Activated gamma-delta T cell treated with Interleukin-2 at 50 U/mL for 16 hours (primary cell): ENCODE measurements around the gene SCNN1A.

Experiments used
- DNase-seq: peaks from one replicate; pipeline ENCODE4 v3.0.0-alpha.2; 2020

Gene SCNN1A

DNA sequence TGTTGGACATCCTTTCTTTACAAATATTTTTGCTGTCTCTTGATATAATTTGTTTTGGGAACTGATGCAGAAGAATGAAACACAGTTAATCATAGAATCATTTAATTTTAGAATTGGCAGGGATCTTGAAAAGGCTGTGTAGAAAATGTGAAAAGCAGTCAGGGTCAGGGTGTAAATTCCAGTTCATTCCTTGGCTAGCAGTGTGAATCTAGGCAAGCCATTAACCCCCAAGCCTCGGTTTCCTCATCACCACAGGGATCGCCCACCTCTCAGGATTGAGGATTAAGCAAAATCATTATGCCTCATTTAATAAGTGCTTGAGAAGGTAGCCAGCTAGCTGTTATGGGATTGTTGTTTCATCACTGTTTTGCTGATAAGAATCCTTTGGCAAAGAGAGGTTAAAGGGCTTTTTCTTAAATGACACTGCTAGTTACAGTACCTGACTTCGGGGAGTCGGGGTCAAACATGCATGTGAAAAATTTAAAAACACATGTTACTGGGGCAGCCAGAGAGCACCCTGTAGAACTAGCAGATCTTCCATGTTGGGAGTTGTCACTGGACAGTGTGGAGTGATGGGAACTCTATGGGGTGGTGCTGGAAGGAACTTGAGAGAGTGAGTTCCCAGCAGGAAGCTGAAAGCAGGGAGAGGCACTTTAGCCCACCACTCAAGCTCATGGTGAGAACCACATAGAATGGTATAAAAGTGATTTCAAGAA lies 44.2 kb downstream of the SCNN1A start:
- DNase-seq, result no peak

DNA sequence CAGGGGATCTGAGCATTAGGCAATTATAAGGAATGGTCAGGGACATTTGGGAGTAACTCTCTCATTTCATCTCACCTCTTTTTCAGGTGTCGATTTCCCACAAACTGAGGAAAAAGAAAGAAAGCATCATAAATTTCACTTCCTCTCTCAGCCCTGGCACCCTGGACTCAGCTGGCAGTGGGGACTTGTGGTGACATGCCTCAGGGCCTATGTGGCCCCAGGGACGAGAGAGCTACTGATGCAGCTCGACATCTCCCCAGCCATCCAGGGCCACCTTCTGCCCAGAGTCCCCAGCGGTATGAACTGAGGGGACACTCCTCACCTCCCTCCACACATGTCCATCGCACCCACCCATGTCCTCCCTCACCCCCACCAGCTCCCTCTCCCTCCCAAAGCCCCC lies 45.2 kb downstream of the SCNN1A start:
- no peak for DNase-seq

DNA sequence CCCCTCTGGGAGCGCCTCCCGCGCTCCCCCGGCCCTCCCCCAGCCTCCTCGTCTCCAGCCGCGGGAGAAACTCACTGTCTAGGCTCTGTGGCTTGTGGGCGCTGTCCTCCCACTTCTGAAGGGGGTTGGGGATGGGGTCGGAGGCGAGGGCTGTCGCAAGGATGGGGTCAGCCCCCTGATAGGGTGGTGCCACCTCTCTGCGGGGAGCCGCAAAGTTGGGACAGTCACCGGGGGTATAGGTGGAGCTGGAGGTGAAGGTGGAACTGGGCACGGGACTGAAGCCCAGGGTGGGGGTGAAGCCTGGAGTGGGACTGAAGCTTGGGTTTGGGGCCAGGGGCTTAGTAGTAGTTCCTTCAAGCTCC lies 45.7 kb downstream of the SCNN1A start:
- DNase-seq, result no peak

DNA sequence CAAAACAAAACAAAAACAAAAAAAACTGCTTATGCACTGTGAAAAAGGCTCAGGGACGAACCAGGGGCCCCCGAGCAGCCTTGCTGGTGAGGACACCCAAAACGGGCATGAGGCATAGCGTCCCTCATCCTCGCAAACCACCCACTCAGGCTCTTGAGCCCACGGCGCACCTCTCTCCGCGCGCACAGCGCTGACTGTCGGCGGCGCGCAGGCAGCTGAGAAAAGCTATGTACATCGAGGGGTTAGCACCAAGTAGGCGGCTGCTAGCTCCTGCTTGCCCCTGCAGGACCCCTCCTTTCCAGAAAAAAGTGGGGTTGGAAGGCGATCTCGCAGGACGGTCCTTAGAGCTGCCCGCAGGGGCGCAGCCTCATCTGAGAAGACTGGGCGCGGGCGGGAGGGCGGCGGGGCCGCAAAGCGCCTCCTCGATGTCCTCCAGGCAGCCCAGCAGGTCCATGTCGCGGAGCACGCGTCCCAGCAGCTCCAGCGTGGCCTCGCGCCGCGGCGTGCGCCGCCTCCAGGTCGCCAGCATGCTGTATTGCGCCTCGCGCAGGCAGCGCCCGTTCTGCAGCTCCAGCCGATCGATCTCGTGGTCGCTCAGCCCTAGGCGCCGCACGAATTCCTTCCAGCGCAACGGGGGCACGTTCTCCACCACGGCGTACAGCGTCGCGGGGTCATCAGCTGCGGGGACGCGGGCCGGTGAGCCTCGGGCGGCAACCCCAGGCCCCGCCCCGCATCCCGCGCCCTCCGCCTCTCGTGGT lies 46.2 kb downstream of the SCNN1A start:
- no peak for DNase-seq

DNA sequence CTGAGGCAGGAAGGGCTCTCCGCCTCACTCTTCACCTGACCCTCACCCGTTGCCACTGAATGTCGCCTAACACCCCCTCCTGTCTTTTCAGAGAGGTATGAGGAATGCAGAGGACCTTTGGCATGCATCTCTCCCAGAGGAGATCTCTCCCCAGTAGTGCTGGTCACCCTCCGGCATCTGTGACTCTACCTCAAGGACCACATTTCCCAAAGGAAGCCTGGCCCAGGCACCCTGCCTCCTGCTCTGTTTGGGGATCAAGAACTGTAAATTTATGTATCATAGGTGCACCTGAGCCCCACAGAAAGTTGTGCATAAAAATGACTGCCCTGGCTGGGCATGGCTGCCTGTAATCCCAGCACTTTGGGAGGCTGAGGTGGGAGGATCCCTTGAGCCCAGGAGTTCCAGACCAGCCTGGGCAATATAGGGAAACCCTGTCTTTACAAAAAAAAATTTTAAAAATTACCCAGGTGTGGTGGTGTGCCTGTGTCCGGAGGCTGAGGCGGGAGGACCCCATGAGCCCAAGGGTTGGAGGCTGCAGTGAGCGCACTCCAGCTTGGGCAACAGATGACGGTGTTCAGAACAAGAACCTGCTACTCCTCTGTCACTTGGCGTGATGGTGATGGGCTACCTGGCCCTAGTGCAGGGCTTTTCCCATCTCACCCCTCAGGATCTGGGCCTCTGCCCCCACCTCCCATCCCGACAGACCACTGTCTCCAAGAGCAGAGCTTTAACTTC lies 47.2 kb downstream of the SCNN1A start:
- no peak for DNase-seq

DNA sequence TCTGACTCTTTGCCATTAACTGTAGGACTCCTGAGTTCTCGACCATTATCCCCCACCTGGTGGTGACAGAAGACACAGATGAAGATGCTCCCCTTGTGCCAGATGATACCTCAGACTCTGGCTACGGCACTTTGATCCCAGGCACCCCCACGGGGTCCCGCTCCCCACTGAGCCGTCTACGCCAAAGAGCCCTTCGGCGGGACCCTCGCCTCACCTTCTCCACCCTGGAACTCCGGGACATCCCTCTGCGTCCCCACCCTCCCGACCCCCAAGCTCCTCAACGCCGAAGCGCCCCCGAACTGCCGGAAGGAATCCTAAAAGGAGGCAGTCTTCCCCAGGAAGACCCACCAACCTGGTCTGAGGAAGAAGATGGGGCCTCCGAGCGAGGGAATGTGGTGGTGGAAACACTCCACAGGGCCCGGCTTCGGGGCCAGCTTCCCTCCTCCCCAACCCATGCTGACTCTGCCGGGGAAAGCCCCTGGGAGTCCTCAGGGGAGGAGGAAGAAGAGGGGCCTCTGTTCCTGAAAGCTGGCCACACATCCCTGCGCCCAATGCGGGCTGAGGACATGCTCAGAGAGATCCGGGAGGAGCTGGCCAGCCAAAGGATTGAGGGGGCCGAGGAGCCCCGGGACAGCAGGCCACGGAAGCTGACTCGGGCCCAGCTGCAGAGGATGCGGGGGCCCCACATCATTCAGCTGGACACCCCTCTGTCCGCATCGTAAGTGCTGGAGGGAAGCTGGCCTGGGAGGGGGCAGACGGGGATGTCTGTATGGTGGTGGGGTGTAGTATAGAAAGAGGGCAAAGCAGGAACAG lies 47.9 kb downstream of the SCNN1A start:
- no peak for DNase-seq

DNA sequence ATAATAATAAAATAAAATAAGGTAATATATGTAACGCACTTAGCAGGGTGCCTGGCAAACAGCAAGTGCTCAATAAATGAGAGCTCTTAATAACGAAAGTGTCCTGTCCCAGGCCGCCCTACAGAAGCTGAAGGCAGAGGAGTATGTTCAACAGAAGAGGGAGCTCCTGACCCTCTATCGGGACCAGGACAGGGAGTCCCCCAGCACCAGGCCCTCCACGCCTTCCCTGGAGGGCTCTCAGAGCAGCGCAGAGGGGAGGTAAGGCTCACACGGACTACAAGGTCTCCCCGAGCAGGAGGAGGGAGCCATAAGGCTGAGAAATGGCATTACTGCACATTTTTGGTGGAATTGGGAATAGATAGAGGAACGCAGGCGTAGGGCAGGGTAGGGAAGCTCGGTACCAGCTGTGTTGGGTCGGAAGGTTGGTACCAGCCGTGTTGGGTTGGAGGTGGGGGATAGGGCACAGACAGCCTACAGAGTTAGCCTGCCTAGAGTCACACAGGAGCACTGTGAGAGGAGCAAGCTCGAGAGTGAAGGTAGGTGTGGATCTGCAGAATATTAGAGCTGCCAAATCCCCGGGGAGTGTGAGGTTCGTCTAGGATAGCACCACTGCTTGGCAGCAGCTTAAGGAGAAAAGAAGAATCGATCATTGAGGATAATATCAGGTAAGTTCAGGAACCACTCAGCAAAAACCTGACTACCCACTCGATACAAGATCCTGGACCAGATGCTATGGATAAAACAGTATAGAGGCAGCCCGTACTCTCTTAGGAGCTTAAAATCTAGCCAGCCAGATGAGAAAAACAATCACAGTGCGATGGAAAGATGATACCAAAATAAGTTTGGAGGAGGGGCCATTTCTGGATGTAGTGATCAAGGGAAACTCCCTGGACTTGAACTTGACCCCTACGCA lies 48.8 kb downstream of the SCNN1A start:
- DNase-seq, result no peak

DNA sequence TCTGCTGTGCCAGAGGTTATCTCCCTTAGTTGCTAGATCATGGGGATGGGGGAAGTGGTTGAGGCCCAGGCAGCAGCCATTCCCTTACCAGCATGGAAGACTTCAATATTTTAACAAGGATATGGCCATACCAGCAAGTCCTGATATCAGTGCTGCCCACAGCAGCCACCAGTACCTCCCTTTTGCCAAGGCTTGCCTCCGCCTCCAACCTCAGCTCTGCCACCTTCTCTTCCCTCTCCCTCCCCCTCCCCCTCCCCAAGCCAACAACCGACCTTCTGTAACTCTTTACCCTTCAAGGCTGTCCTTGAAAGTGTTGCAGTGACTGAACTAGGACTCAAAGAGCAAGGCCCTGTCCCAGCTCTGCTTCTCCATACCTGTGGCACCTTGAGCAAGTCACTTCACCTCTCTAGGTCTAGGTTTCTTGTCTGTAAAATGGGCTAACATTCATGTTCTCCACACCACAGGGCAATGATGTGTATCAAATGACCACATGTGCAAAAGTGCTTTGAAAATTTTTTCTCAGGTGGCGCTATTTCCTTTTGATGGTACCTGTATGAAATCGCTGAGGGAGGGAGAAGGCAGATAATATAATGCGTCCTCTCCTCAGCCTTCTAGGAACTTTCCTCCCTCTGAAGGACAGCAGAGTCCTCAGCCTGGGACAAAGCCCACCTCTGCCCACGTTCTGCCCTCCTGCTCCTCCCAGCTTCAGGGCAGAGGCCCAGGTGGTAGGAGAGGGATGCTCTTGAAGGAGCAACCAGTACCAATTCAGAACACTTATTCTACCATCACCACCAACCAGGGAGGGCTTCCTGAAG lies 50.2 kb downstream of the SCNN1A start:
- no peak for DNase-seq

DNA sequence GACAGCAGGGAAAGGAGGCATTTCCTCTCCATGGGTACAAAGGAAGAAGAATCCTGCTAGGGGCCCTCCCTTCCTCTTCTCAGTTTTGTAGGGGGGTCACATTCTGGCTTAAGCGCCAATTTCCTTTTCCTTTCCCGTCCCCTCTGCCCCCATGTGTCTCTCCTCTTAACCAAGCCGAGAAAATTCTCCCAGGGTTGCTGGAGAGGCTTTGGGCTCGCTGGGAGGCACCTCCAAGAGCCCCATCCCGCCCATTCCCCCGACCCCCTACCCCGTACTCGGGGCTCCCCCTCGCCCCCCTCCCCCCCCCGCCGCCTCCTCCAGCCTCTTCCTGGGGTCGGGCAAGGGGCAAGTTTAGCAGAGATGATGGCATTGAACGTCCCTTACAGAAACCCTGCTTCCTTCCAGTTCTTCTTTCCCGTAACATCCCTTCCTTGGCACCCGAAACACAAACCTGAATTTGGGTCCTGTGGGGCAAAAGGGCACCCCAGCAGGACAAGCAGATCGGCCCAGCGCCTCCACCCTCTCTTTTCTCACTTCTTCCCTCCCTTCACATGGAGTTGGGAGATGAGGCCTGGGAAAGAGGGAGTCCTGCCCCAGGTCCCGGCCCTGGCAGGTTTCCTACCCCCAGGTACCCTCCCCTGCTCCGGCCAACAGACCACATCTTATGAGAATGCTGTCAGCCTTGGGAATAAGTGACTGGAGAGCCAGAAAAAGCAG lies 51.2 kb downstream of the SCNN1A start:
- DNase-seq, result no peak

DNA sequence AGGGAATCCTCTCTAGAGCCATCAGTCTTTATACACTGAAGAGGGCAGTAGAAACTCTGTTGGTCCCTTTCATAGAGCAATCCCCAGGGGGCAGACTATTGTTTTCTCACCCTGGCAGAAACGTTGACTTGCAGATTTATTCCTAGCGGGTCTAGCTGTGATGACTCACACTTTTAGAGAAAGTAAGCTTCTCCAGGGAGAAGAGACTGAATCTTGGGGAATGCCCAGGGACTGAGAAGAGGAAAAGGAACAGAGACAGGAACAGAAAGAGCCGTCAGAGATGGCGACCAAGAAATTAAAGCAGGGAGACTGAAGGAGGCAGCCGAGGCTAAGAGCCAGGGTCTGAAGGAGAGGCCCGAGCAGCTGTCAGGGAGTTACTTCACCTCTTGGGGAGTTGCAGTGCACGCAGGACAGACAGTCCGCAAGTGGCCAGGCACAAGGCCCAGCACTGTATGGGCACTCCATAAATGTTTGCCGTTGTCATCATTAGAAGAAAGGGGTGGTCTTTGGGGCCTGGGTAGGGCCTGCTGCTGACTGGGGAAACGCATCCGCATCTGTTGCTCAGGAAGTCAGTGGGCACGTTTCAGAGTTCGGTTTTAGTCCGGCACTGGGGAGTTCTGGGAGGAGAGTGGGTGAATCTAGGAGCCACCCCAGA lies 51.9 kb downstream of the SCNN1A start:
- peak; percentile 52 for DNase-seq

DNA sequence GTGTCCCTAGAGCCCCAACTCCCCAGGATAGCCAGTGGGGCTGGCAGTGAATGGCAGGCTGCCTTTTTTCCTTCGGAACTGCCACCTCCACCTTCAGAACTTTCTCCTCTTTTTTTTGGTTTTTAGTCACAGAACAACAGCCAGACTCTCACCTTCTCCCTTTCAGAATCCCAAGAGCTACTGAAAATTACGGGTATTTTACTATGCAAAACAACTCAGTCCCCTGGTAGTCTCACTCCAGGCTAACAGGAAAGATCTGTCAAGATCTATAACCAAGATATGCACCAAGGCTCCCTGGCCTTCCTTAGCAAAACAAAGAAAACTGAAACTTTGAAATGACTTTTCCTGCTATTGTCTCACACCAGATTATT lies 52.4 kb downstream of the SCNN1A start:
- DNase-seq, result no peak

DNA sequence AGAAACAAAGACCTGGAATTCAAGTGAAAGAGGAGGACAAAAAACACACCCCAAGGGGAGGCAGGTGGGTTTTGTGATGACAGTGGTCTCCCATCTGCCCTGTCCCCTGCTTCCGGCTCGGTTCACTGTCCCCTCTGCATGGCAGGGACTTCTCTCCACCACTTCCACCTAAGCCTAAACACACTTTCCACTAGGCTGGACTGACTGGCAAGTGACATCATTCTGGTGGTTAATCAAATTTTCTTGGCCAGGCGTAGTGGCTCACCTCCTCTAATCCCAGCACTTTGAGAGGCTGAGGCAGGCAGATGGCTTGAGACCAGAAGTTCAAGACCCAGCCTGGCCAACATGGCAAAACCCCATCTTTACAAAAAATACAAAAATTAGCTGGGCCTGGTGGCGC lies 53.0 kb downstream of the SCNN1A start:
- DNase-seq, result no peak

DNA sequence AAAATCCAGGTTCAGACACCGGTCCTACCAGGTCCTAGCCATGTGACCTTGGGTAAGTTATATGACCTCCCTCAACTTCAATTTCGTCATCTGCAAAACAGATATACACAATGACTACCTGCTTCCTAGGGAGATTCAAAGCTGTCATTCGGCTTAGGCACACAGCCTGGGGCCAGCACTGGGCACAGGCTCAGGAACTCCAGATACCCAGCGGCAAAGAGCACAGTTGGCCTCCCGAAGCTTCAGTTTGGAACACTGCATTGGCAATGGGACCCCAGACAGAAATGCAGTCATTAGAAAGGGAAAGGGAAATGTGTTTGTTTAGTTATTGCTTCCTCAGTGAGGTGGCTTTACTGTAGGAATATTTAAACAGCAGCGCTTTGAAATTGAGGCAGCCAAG lies 53.5 kb downstream of the SCNN1A start:
- DNase-seq, result no peak

DNA sequence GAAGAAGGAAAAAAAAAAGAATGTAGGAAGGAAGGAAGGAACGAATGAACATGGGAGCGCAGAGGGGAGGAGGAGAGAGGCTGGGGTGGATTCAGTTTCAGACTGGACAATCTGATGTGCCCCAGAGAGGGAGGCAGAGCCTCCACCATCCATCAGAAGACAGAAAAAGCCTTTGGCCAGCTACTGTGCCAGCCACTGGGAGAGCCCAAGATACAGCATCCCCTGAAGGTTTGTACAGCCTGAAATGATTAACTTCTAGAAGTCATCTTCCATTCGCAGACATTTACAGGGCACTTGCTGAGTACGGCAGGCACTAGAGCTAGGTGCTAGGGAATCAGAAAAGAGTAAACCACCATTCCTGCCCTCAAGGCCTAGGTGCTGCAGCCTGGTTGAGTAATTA lies 55.9 kb downstream of the SCNN1A start:
- no peak for DNase-seq

DNA sequence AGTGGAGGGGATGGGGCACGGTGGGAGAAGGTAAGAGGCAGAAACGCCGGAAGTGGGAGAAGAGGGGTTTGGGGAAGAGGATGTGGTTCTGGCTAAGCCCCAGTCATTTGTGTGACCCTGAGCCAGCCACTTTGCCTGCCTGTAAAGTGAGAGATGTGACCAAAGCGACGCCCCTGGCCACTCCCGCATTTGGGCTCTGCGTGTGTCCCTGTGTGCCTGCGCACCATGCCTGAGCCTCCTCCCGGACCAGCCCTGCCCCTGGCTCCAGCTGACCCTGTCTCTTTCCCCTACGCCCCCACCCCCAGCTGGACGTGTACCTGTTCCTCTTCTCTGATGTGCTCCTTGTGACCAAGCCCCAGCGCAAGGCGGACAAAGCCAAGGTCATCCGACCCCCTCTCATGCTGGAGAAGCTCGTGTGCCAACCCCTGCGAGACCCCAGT lies 56.9 kb downstream of the SCNN1A start:
- DNase-seq, result no peak

DNA sequence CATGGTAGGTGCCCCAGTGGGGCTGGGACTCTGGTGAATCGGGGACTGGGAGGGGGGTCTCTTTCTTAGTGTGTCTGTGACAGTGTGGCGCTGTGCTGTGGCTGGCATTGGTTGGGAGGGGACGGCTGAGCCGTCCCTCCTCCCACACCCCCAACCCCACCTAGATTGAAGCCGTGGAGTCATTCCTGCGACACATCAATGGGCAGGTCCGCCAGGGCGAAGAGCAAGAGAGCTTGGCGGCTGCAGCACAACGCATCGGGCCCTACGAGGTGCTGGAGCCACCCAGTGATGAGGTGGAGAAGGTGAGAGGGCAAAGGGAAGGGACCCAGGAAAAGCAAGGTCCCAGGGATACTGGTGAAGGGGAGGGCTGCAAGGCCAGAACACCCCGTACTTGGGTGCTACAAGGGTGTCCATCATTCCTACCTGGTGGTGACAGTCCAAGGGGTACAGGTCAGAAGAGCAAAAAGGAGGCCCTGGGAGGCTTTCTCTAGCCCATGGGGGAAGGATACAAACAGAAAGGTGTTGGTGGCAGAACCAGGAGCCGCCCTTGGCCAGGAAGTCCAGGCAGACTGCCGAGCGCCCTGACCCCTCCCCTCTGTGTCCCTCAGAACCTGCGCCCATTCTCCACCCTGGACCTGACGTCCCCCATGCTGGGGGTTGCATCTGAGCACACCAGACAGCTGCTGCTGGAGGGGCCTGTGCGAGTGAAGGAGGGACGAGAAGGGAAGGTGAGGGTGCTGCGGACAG lies 57.5 kb downstream of the SCNN1A start:
- DNase-seq, result no peak

DNA sequence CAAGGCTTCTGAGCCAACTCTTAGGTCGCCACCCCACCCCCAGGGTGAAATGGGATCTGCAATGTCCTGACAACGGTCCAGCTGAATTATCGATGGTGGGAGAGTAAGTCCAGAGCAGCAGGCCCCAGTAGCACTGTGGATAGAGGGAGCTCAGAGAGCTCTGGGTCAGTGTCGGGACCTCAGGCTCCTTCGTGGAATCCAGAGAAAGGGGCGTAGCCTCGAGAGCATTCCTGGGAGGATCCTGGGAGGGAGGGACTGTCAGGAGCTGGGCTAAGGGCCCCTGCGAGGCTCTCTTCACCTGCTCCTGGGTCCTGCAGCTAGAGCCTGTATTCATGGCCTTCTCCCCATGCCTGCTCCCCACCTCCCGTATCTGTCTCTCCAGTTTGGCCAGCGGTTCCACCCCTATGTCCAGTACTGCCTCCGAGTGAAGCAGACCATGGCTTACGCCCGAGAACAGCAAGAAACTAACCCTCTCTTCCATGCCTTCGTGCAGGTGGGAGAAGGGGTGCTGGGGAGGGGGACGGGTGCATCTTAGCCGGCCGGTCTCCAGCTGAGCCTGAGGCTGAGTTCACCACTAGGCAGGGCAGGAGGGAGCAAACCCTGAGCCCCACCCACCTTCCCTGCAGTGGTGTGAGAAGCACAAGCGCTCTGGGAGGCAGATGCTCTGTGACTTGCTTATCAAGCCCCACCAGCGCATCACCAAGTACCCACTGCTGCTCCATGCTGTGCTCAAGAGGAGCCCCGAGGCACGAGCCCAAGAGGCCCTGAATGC lies 58.3 kb downstream of the SCNN1A start:
- DNase-seq, result no peak
